Hepatic stellate cell (primary cell): ENCODE results near the gene MTIF2.
"Not testable (repeated sequence)": the region's sequence is repeated elsewhere in the genome, so short reads cannot be mapped to it uniquely, and the experiment has no call there.

Experiments used
- DNase-seq: peaks from one replicate; pipeline ENCODE4 v3.0.0; 2011; ENCODE audit warnings: low spot score

Gene MTIF2

GRCh38 chr2:55268907-55269644, at the start of gene MTIF2:
TSS of gene MTIF2 (minus strand) at chr2:55269231. CDS start at chr2:55263858, 5,373 bp downstream.
- peak; percentile 86 for DNase-seq

GRCh38 chr2:55314985-55315384, 46.0 kb upstream of the MTIF2 start:
- no peak for DNase-seq

- DNase-seq: peak; percentile 9
Observed at GRCh38 chr2:55311444-55311870, 42.4 kb upstream of the MTIF2 start.

- DNase-seq: peak; percentile 13
Observed at GRCh38 chr2:55309446-55309845, 40.4 kb upstream of the MTIF2 start.

GRCh38 chr2:55302241-55302640, 33.2 kb upstream of the MTIF2 start:
- no peak for DNase-seq

- DNase-seq: no peak
Observed at GRCh38 chr2:55301277-55301676, 32.2 kb upstream of the MTIF2 start.

GRCh38 chr2:55296393-55296792, 27.4 kb upstream of the MTIF2 start:
- DNase-seq: no peak

- no peak for DNase-seq
Observed at GRCh38 chr2:55283083-55283482, 14.1 kb upstream of the MTIF2 start.

- peak; percentile 81 for DNase-seq
Observed at GRCh38 chr2:55282110-55282917, 13.3 kb upstream of the MTIF2 start.

GRCh38 chr2:55280851-55281546, 12.0 kb upstream of the MTIF2 start:
- DNase-seq: not testable (repeated sequence)

GRCh38 chr2:55279859-55280424, 10.9 kb upstream of the MTIF2 start:
- not testable (repeated sequence) for DNase-seq

GRCh38 chr2:55279214-55279835, 10.3 kb upstream of the MTIF2 start:
- DNase-seq: not testable (repeated sequence)

GRCh38 chr2:55277310-55277709, 8.3 kb upstream of the MTIF2 start:
- DNase-seq: no peak

GRCh38 chr2:55274346-55274745, 5.3 kb upstream of the MTIF2 start:
- DNase-seq: not testable (repeated sequence)

- DNase-seq: peak; percentile 4
Observed at GRCh38 chr2:55269645-55269990, 587 bp upstream of the MTIF2 start.

GRCh38 chr2:55268288-55268906, 634 bp downstream of the MTIF2 start:
- no peak for DNase-seq

- not testable (repeated sequence) for DNase-seq
Observed at GRCh38 chr2:55259586-55259985, 9.4 kb downstream of the MTIF2 start.

GRCh38 chr2:55252832-55253231, 16.2 kb downstream of the MTIF2 start:
- DNase-seq: no peak

GRCh38 chr2:55247025-55247424, 22.0 kb downstream of the MTIF2 start:
- no peak for DNase-seq

GRCh38 chr2:55245411-55245810, 23.6 kb downstream of the MTIF2 start:
- no peak for DNase-seq

- no peak for DNase-seq
Observed at GRCh38 chr2:55242617-55243016, 26.4 kb downstream of the MTIF2 start.
